ENCODE data around the gene S100A12. TPM values are rescaled to one million over a fixed set of nuclear protein-coding genes. Genes with fewer than 3 reads are reported as not detected.

The S100A12 gene
- total RNA-seq, 1 donor, result not detected

DNA sequence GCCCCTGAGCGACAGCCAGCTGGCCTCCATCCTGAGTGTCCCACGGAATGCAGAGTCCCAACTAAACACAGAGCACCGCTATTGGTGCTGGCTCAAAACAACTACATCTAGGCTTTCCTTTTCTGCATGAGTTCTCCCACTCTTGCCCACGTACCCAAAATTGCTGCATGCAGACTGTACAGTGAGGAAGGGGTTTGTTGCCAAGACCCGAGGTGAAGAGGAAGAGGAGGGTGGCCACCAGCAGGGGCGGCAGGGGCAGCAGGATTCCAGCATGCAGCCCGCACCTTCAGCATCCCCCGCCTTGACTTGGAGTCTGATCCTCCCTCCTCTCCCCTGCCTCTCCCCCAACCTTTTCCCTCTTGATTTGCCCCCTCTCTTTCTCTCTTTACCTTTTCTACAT, 9.7 kb downstream of the S100A12 start:
- no peak for DNase-seq (ENCODE audit: low read depth)
- no peak for TF ChIP-seq CTCF (IDR thresholded peaks at IDR 0.05; ENCODE audit: insufficient read depth, low read length)
- no peak overlapping the region for H3K4me3 ChIP-seq (ENCODE audit: low read depth, low read length)

- no peak for TF ChIP-seq CTCF (IDR thresholded peaks at IDR 0.05; ENCODE audit: insufficient read depth, low read length)
- no peak overlapping the region for H3K4me3 ChIP-seq (ENCODE audit: low read depth, low read length)
- DNase-seq (ENCODE audit: low read depth), result no peak
Observed at GRCh38 chr1:153364766-153365666, 10.4 kb downstream of the S100A12 start.

DNA sequence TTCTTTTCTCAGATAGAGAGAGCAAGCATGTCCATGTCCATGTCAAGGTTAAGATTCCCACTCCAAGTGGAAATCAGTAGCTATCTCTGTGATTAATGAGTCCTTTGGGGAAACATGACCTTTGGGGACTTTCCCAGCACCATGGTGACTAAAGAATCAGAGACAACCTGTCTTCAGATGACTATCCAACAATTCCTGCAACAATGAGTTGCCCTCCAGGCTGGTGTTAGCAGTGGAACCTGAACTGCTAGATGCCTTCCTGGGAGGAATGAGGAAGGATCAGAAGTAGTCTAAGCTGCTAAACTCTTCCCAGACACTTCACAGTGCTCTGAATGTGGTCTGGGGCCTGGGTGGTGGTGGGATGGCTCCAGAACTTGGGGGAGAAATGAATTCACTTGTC, 11.3 kb downstream of the S100A12 start:
- TF ChIP-seq CTCF (IDR thresholded peaks at IDR 0.05; ENCODE audit: insufficient read depth, low read length), result no peak
- no peak for DNase-seq (ENCODE audit: low read depth)
- H3K4me3 ChIP-seq (ENCODE audit: low read depth, low read length), result no peak overlapping the region

DNA sequence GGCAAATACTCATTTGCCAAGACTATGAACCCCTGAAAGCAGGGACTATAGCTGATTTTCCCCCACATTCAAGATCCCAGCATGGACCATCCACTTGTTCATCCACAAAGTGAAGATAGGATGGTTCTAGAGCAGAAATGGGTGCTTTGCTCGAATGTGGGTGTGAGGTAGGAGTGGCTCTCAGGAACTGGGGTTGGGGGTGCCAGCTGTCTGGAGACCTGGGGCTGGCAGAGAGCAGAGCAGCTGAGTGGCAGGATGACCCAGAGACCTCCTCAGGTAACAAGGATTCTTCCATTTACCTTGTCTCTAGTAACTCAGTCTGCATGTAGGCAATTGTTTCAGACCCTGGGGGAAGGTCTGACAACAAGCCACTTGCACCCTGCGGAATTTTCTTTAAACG, 11.8 kb downstream of the S100A12 start:
- no peak for TF ChIP-seq CTCF (IDR thresholded peaks at IDR 0.05; ENCODE audit: insufficient read depth, low read length)
- DNase-seq (ENCODE audit: low read depth), result no peak
- no peak overlapping the region for H3K4me3 ChIP-seq (ENCODE audit: low read depth, low read length)

DNA sequence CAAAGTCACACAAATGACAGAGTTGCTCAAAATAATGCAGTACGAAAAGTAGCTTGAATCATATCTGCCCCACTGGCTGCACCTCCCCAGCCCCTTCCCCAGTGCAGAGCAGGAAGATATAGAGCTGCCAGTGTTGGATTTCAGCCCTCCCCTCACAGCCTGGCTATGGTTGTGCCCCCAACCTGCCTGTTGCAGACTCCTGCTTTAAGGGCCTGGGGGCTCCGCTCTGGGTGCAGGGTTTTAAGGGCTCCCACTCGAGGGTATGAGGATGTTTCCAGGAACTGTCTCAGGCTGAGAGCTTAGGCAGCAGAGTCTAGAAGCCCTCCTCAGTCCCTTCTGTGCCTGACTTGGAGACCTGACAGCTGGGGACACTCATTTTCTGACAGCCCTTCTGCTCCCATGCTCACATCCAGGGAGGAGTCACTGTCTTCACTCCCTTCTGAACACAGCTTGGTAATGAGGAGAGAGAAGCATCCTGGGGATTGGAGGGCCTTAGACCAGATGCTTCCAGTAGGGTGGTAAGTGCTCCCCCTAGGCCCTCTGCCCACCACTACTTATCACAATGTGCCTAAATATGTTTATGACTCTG, 13.1 kb downstream of the S100A12 start:
- TF ChIP-seq CTCF (IDR thresholded peaks at IDR 0.05; ENCODE audit: insufficient read depth, low read length), result no peak
- no peak overlapping the region for H3K4me3 ChIP-seq (ENCODE audit: low read depth, low read length)
- DNase-seq (ENCODE audit: low read depth), result no peak

DNA sequence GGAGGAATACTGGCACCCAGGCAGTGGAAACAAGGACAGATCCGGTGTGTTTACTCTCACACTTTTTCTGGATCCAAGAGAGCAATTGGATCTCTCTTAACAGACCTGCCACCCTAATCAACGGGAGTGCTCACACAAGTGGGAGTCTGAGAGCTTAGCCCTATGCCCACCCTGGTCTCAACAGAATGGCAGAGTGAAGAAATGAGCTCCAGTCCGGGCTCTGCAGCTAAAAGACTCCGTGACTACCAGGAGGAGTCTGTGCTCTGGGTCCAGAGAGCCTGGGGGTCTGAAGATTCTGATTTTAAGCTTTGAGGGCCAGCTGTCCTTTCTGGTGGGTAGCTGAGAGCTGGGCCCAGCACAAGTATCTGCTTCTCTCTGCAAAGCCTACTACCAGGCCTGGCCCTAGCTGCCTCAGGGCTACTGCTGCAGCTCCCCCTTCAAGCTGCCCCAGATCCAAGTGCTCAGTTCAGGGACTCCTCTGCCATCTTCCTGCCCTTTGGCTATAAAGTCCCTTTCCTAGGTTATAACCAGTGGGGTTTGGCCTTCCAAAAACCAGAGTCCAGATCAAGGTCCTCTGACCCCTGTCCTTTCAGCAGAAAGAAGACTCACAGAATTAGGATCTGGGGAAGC, 13.8 kb downstream of the S100A12 start:
- no peak for TF ChIP-seq CTCF (IDR thresholded peaks at IDR 0.05; ENCODE audit: insufficient read depth, low read length)
- H3K4me3 ChIP-seq (ENCODE audit: low read depth, low read length), result no peak overlapping the region
- DNase-seq (ENCODE audit: low read depth), result no peak

All from fibroblast of the aortic adventitia (primary cell).